Uterus (tissue), 2 donors: ENCODE data around the gene IL18RAP.

ENCODE experiments used
- CTCF ChIP-seq, 4 experiments: fragments of 200-600 bp in 2 of 4; fragments of 450-650 bp in 2 of 4; sonication (generic) in 2 of 4; IDR thresholded peaks; one replicate each; pipeline ENCODE4 v1.5.1; 2016 to 2019; ENCODE audit warnings: antibody characterized with exemption in 4 of 4, mild to moderate bottlenecking in 2 of 4, moderate library complexity in 1 of 4
- POLR2A ChIP-seq, 2 donors: fragments of 450-650 bp; IDR thresholded peaks; one replicate each; pipeline ENCODE4 v1.6.1; 2016; ENCODE audit warnings: antibody characterized with exemption in 2 of 2, mild to moderate bottlenecking in 1 of 2, moderate library complexity in 1 of 2

GRCh38 chr2:102449370-102449974 is 26.5 kb downstream of the IL18RAP start:
- no peak for TF ChIP-seq POLR2A (IDR thresholded peaks at IDR 0.05)
- TF ChIP-seq CTCF (IDR thresholded peaks at IDR 0.05) = peak; percentile 24 to 55 (median 42)
